Panc1 (cell line): ENCODE results near the gene RFXAP. TPM values are rescaled to one million over a fixed set of nuclear protein-coding genes. Genes with fewer than 3 reads are reported as not detected.

Experiments
- ATAC-seq: fragments of 200-7000 bp; cut with Tn5 transposase; 2 replicates; pipeline ENCODE4 v1.9.1; 2020; ENCODE audit warnings: mild to moderate bottlenecking, moderate library complexity
- BruUV-seq: library from RNA; stranded (reverse); fragments of 400-500 nt; replicated peaks from 2 replicates; lab custom pipeline; 2021; lab: Mats Ljungman, UMichigan
- CTCF ChIA-PET: fragments of 300-600 bp; sonication (Branson Sonifier 250); formaldehyde crosslinking; loops from one replicate; lab custom pipeline; 2022; ENCODE audit warnings: antibody characterized with exemption; lab: Charles Lee
- POLR2A ChIA-PET: fragments of 300-600 bp; sonication (Branson Sonifier 250); formaldehyde crosslinking; loops from one replicate; lab custom pipeline; 2022; ENCODE audit warnings: antibody characterized with exemption; lab: Charles Lee
- DNase-seq: peaks from one replicate; pipeline ENCODE4 v3.0.0-alpha.2; 2010; ENCODE audit warnings: low read depth, low spot score
- H3K27ac ChIP-seq: 2 replicates; pipeline ENCODE4 v1.5.1; 2011; ENCODE audit warnings: mild to moderate bottlenecking, low read length, inconsistent platforms
- H3K27me3 ChIP-seq: fragments of 200-500 bp; sonication (Bioruptor generic); 2 replicates; pipeline ENCODE4 v1.6.0; 2014; ENCODE audit warnings: low read length, inconsistent platforms; ENCODE audit not compliant: control insufficient read depth, insufficient read depth
- H3K36me3 ChIP-seq: fragments of 200-500 bp; sonication (Bioruptor generic); 2 replicates; pipeline ENCODE4 v1.5.1; 2014; ENCODE audit warnings: inconsistent platforms, mild to moderate bottlenecking, low read length, moderate library complexity; ENCODE audit not compliant: control insufficient read depth, insufficient read depth
- H3K4me1 ChIP-seq: 2 replicates; pipeline ENCODE4 v1.5.1; 2011; ENCODE audit warnings: inconsistent platforms, mild to moderate bottlenecking, low read length, moderate library complexity; ENCODE audit not compliant: control insufficient read depth, insufficient read depth
- H3K4me3 ChIP-seq, 2 experiments: 2 replicates each; pipeline ENCODE4 v1.5.1; 2011 to 2012; ENCODE audit warnings: low read depth in 2 of 2, low read length in 2 of 2, mild to moderate bottlenecking in 2 of 2, inconsistent platforms in 1 of 2, moderate library complexity in 1 of 2
- H3K9me3 ChIP-seq: fragments of 200-500 bp; sonication (Bioruptor generic); 2 replicates; pipeline ENCODE4 v1.5.1; 2014; ENCODE audit warnings: low read depth, mild to moderate bottlenecking, inconsistent platforms, low read length, moderate library complexity; ENCODE audit not compliant: control insufficient read depth, insufficient read depth
- CTCF ChIP-seq: fragments of 450-650 bp; IDR thresholded peaks from 2 replicates; pipeline ENCODE4 v1.5.1; 2017; ENCODE audit warnings: mild to moderate bottlenecking
- POLR2AphosphoS5 ChIP-seq: IDR thresholded peaks from 2 replicates; pipeline ENCODE4 v1.6.1; 2012; ENCODE audit warnings: mild to moderate bottlenecking, low read depth, low read length, moderate library complexity
- REST ChIP-seq, 2 experiments: IDR thresholded peaks; 2 replicates each; pipeline ENCODE4 v1.6.1; 2011 to 2012; ENCODE audit warnings: low read depth in 2 of 2, control low read depth in 1 of 2, low read length in 1 of 2, mild to moderate bottlenecking in 1 of 2, moderate library complexity in 1 of 2; ENCODE audit not compliant: insufficient read depth in 1 of 2
- SIN3A ChIP-seq: IDR thresholded peaks from 2 replicates; pipeline ENCODE4 v1.6.1; 2012; ENCODE audit warnings: low read depth, mild to moderate bottlenecking, low read length, moderate library complexity, borderline replicate concordance; ENCODE audit not compliant: insufficient read depth
- TCF7L2 ChIP-seq: IDR thresholded peaks from 2 replicates; pipeline ENCODE4 v1.6.1; 2011; ENCODE audit warnings: mild to moderate bottlenecking, low read depth, low read length, inconsistent platforms
- in situ Hi-C: cut with HindIII; loops from 2 replicates; pipeline ENCODE4 v1.10.0; 2016; ENCODE audit warnings: low sequenced_read_pairs, low pct_unique_long_range_greater_than_20kb
- intact Hi-C: fragments of 100-400 bp; cut with micrococcal nuclease; formaldehyde crosslinking; loops from one replicate; pipeline ENCODE4 v1.10.0; 2022; ENCODE audit not compliant: unreplicated experiment
- total RNA-seq: library from RNA; stranded (reverse); gene quantifications from one replicate; pipeline ENCODE4 v1.2.1, GENCODE V29; 2021; ENCODE audit not compliant: unreplicated experiment

The RFXAP gene
- total RNA-seq, 1 experiment from 2014 or later: 2.9 TPM

- TF ChIP-seq POLR2AphosphoS5 (no peak), SIN3A (no peak), REST (IDR thresholded peaks at IDR 0.05; ENCODE audit: insufficient read depth in 1 of 2, low read depth in 2 of 2, low read length in 1 of 2) (no peak), TCF7L2 (no peak), CTCF (no peak)
- ATAC-seq (no peak), DNase-seq (no peak)
- intact Hi-C loops: no loop called here
- Histone ChIP-seq H3K4me3 (no peak overlapping the region), H3K9me3 (no peaks in the 10 kb centered on the region), H3K4me1 (no peaks in the 10 kb centered on the region), H3K27me3 (no peaks in the 10 kb centered on the region; the same call in 1 of the 2 replicates), H3K36me3 (no peaks in the 10 kb centered on the region), H3K27ac (no peak overlapping the region)
- no TSS peak for BruUV-seq
- ChIA-PET POLR2A (no interaction called here), CTCF (no interaction called here)
- in situ Hi-C loops: no loop called here
Measured at GRCh38 chr13:36770741-36771140, 48.3 kb upstream of the RFXAP start.

- no peaks in the 10 kb centered on the region; the same call in 1 of the 2 replicates for H3K27me3 ChIP-seq
- DNase-seq (no peak), ATAC-seq (no peak)
- no peaks in the 10 kb centered on the region for H3K36me3 ChIP-seq
- TF ChIP-seq POLR2AphosphoS5 (no peak), SIN3A (no peak), REST (IDR thresholded peaks at IDR 0.05; ENCODE audit: insufficient read depth in 1 of 2, low read depth in 2 of 2, low read length in 1 of 2) (no peak), CTCF (no peak), TCF7L2 (no peak)
- H3K4me1 ChIP-seq: no peaks in the 10 kb centered on the region
- H3K27ac ChIP-seq: no peak overlapping the region
- no peak overlapping the region for H3K4me3 ChIP-seq
- BruUV-seq: no TSS peak
- intact Hi-C loops: no loop called here
- ChIA-PET CTCF (no interaction called here), POLR2A (no interaction called here)
- H3K9me3 ChIP-seq: no peaks in the 10 kb centered on the region
- in situ Hi-C loops: no loop called here
Measured at GRCh38 chr13:36772853-36773252, 46.2 kb upstream of the RFXAP start.
